Measurements from ENCODE around the gene NT5M.

Gene NT5M

GRCh38 chr17:17395885-17396284 is 92.7 kb downstream of the NT5M start:
- DNase-seq: no peak
